ENCODE data around the gene CDCA5. TPM values are rescaled to one million over a fixed set of nuclear protein-coding genes. Genes with fewer than 3 reads are reported as not detected.
"Not testable (repeated sequence)": the region's sequence is repeated elsewhere in the genome, so short reads cannot be mapped to it uniquely, and the experiment has no call there.

CDCA5 gene
- total and polyA plus RNA-seq, 2 donors = 2.2 to 26.8 TPM

DNA sequence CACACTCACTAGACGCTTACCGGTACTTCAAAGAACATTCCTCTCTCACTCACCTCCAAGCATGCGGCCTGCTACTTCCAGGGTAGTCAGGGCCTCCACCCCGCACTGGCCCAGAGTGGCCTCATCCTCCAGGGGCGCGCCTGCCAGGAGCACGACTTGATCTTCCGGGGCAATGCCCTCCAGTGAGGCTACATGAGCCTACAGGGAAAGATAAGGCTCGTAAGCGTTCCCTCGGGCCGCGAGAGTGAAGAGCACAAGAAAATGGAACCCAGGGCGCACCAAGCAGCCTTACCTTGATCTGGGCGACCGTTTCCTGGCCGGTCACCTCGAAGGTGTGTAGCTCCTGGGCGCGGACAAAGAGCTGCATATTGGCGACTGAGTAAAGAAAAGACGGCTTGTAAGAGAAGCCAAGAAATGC, 37.6 kb upstream of the CDCA5 start:
- DNase-seq (ENCODE audit: low read depth in 6 of 9, low spot score in 9 of 9) = no peak
- peaks cover 43 to 59% of the 10 kb centered on the region in 2 donors for H3K36me3 ChIP-seq (ENCODE audit: control insufficient read depth in 2 of 2, insufficient read depth in 2 of 2, low read length in 1 of 2)
- H3K4me1 ChIP-seq (ENCODE audit: control insufficient read depth in 2 of 2, insufficient read depth in 2 of 2, low read length in 2 of 2) = peaks cover 14 to 31% of the 10 kb centered on the region in 2 donors
- 4% methylated on average over 22 of the region's 22 CpGs for WGBS
- H3K27ac ChIP-seq (ENCODE audit: low read depth in 1 of 2, low read length in 1 of 2) = peak overlapping the region; percentile 92 to 93
- H3K27me3 ChIP-seq (ENCODE audit: control insufficient read depth in 2 of 2, insufficient read depth in 1 of 2, low read length in 1 of 2) = no peaks in the 10 kb centered on the region
- peak overlapping the region; percentile 71 to 81 for H3K4me3 ChIP-seq (ENCODE audit: low read length in 2 of 2)
- peaks cover 0 to 3% of the 10 kb centered on the region in 2 donors for H3K9me3 ChIP-seq (ENCODE audit: control insufficient read depth in 2 of 2, insufficient read depth in 1 of 2, low read length in 1 of 2)

DNA sequence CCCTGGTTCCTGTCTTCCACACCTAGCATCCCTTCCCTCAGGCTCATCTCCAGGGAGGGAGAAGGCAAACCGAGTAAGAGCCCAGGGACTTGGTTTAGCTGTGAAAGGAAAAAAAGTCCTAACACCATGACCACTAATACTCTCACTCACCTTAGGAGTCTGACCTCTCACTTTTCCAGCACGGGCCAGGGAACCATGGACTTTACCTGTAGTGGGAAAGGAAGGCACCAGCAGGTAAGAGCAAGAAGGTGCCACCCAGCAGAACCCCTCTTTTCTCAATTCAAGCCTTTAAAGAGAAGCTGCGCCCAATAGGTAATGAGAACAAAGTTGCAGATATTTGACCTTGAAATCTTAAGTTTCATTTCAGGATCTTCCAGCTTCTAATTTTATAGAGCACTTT, 37.0 kb upstream of the CDCA5 start:
- no peak for DNase-seq (ENCODE audit: low read depth in 6 of 9, low spot score in 9 of 9)
- peak overlapping the region in 1 of 2 donors; percentile 92 for H3K27ac ChIP-seq (ENCODE audit: low read depth in 1 of 2, low read length in 1 of 2)
- H3K36me3 ChIP-seq (ENCODE audit: control insufficient read depth in 2 of 2, insufficient read depth in 2 of 2, low read length in 1 of 2) = peaks cover 38 to 59% of the 10 kb centered on the region in 2 donors
- H3K4me3 ChIP-seq (ENCODE audit: low read length in 2 of 2) = peak overlapping the region; percentile 71 to 81
- no peaks in the 10 kb centered on the region for H3K27me3 ChIP-seq (ENCODE audit: control insufficient read depth in 2 of 2, insufficient read depth in 1 of 2, low read length in 1 of 2)
- H3K4me1 ChIP-seq (ENCODE audit: control insufficient read depth in 2 of 2, insufficient read depth in 2 of 2, low read length in 2 of 2) = peaks cover 17 to 38% of the 10 kb centered on the region in 2 donors
- 96% methylated on average over 3 of the region's 3 CpGs for WGBS
- peaks cover 0 to 3% of the 10 kb centered on the region in 2 donors for H3K9me3 ChIP-seq (ENCODE audit: control insufficient read depth in 2 of 2, insufficient read depth in 1 of 2, low read length in 1 of 2)

DNA sequence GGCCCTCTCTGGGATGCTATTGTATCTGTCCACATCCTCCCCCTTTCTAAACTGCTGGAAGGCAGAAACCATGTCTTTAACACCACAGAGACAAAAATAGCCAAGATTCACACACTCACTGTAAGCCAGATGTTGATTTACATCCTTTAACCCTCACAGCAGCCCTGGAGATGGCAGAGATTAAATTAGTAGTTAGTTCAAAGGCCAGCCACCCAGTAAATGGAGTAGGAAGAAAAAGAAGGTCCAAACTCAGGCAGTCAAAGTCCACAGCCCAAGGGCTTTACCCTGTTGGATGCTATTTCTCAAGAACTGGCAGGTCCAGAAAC, 35.8 kb upstream of the CDCA5 start:
- no peak overlapping the region for H3K4me3 ChIP-seq (ENCODE audit: low read length in 2 of 2)
- DNase-seq (ENCODE audit: low read depth in 6 of 9, low spot score in 9 of 9) = no peak
- no peak overlapping the region for H3K27ac ChIP-seq (ENCODE audit: low read depth in 1 of 2, low read length in 1 of 2)
- peaks cover 17 to 45% of the 10 kb centered on the region in 2 donors for H3K4me1 ChIP-seq (ENCODE audit: control insufficient read depth in 2 of 2, insufficient read depth in 2 of 2, low read length in 2 of 2)
- H3K36me3 ChIP-seq (ENCODE audit: control insufficient read depth in 2 of 2, insufficient read depth in 2 of 2, low read length in 1 of 2) = peaks cover 35 to 52% of the 10 kb centered on the region in 2 donors
- H3K9me3 ChIP-seq (ENCODE audit: control insufficient read depth in 2 of 2, insufficient read depth in 1 of 2, low read length in 1 of 2) = peaks cover 0 to 3% of the 10 kb centered on the region in 2 donors
- H3K27me3 ChIP-seq (ENCODE audit: control insufficient read depth in 2 of 2, insufficient read depth in 1 of 2, low read length in 1 of 2) = no peaks in the 10 kb centered on the region

DNA sequence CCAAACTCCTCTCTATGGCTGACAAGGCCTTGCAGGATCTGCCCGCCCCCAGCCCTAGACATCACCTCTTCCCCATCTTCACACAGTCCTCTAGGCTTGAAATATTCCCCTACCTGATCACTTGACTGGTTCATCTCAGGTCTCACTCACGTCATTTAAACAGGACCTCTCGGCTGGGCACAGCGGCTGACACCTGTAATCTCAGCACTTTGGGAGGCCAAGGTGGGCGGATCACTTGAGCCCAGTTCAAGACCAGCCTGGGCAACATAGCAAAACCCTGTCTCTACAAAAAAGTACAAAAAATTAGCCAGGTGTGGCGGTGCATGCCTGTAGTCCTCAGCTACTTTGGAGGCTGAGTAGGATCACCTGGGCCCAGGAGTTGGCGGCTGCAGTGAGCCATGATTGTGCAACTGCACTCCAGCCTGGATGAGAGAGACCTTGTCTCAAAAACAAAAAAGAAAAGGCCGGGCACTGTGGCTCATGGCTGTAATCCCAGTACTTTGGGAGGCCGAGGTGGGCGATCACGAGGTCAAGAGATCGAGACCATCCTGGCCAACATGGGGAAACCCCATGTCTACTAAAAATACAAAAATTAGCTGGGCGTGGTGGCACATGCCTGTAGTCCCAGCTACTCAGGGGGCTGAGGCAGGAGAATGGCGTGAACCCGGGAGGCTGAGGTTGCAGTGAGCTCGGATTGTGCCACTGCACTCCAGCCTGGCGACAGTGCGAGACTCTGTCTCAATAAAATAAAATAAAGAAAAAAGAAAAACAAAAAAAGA, 35.2 kb upstream of the CDCA5 start:
- H3K4me1 ChIP-seq (ENCODE audit: control insufficient read depth in 2 of 2, insufficient read depth in 2 of 2, low read length in 2 of 2) = peaks cover 17 to 45% of the 10 kb centered on the region in 2 donors
- WGBS = 98% methylated on average over 18 of the region's 18 CpGs
- not testable (repeated sequence) for H3K27ac ChIP-seq (ENCODE audit: low read depth in 1 of 2, low read length in 1 of 2)

DNA sequence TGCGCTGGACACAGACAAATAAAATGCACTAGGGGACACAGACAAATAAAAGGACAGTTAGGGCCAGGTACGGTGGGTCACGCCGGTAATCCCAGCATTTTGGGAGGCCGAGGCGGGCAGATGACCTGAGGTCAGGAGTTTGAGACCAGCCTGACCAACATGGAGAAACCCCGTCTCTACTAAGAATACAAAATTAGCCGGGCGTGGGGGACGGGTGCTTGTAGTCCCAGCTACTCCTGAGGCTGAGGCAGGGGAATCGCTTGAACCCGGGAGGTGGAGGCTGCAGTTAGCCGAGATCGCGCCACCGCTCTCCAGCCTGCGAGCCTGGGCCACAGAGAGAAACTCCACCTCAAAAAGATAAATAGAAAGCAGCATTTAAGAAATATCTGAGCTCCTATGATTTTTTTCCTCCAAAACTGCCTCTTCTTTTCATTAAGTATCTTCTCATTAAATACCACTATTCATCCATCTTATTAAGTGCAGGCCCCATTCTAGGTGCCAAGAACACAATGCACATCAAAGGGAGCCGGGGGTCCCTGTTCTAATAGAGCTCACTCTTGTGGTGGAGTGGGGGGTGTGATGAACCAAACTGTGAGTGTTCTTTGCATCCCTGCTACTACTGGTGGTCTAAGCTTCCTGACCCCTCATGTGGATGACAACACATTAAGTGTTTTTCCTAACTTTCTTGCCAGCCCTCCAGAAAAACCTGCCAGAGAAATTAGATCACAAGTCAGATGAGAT, 34.4 kb upstream of the CDCA5 start:
- WGBS = 95% methylated on average over 18 of the region's 18 CpGs
- DNase-seq (ENCODE audit: low read depth in 6 of 9, low spot score in 9 of 9) = no peak
- no peak overlapping the region for H3K4me3 ChIP-seq (ENCODE audit: low read length in 2 of 2)
- H3K36me3 ChIP-seq (ENCODE audit: control insufficient read depth in 2 of 2, insufficient read depth in 2 of 2, low read length in 1 of 2) = peaks cover 30 to 46% of the 10 kb centered on the region in 2 donors
- H3K27me3 ChIP-seq (ENCODE audit: control insufficient read depth in 2 of 2, insufficient read depth in 1 of 2, low read length in 1 of 2) = no peaks in the 10 kb centered on the region
- peaks cover 0 to 3% of the 10 kb centered on the region in 2 donors for H3K9me3 ChIP-seq (ENCODE audit: control insufficient read depth in 2 of 2, insufficient read depth in 1 of 2, low read length in 1 of 2)
- H3K27ac ChIP-seq (ENCODE audit: low read depth in 1 of 2, low read length in 1 of 2) = peak overlapping the region in 1 of 2 donors; percentile 71
- H3K4me1 ChIP-seq (ENCODE audit: control insufficient read depth in 2 of 2, insufficient read depth in 2 of 2, low read length in 2 of 2) = peaks cover 20 to 51% of the 10 kb centered on the region in 2 donors

More for the DNA sequence above, 35.2 kb upstream of the CDCA5 start:
- not testable (repeated sequence) for DNase-seq (ENCODE audit: low read depth in 6 of 9, low spot score in 9 of 9); H3K9me3 ChIP-seq (ENCODE audit: control insufficient read depth in 2 of 2, insufficient read depth in 1 of 2, low read length in 1 of 2); H3K4me3 ChIP-seq (ENCODE audit: low read length in 2 of 2); H3K27me3 ChIP-seq (ENCODE audit: control insufficient read depth in 2 of 2, insufficient read depth in 1 of 2, low read length in 1 of 2)
- peaks cover 30 to 46% of the 10 kb centered on the region in 2 donors for H3K36me3 ChIP-seq (ENCODE audit: control insufficient read depth in 2 of 2, insufficient read depth in 2 of 2, low read length in 1 of 2)

DNA sequence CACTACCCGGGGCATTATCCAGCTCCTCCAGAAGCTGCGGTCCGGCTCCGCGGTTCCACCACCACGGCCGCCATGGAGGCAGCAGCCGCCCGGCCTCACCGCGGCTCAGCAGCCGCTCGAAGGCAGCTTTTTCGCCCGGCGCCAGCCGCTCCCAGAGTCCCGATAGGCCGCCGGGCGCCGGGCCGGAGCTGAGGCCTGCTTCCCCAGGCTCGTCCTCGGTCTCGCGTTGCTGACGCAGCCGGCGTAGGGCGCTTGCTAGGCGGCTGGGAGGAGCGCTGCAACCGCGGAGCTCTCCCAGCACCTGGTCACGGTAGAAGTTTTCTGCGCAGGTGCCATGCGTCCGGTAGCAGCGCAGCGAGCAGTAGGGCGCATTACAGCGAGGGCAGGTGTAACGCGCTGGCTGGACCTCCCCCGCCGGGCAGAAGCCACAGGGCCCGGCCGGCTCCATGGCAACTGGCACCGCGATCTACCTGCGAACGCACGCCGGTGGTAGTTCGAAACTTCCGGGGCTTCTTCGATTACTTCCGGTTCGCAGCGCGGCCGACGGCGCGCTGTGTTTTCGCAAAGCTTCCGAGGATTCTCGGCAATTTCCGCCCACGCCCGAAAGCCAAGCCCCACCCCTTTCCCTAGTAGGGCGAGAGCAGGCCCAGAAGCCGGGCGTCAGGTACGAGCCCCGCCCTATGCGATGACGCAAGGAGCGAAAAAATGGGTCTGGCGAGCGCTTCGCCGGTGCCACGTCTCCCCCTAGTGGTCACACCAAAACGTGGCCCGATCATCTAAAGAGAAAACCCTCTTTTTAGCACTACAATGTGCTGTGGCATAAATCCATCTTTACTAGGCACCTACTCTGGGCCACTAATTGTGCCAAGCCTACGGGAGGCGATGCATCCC, 33.6 kb upstream of the CDCA5 start, which contains the start of gene ZNHIT2:
Gene ZNHIT2, minus strand, starts transcription at position 496 of the 891 bp plus-strand sequence. Its CDS starts 48 bp downstream, at position 448.
- Histone ChIP-seq H3K27me3 (ENCODE audit: control insufficient read depth in 2 of 2, insufficient read depth in 1 of 2, low read length in 1 of 2) (peaks cover 0 to 3% of the 10 kb centered on the region in 2 donors), H3K4me3 (ENCODE audit: low read length in 2 of 2) (peak within 1 kb of the TSS; percentile 71 to 85), H3K4me1 (ENCODE audit: control insufficient read depth in 2 of 2, insufficient read depth in 2 of 2, low read length in 2 of 2) (peaks cover 21 to 50% of the 10 kb centered on the region in 2 donors), H3K9me3 (ENCODE audit: control insufficient read depth in 2 of 2, insufficient read depth in 1 of 2, low read length in 1 of 2) (peaks cover 0 to 9% of the 10 kb centered on the region in 2 donors), H3K36me3 (ENCODE audit: control insufficient read depth in 2 of 2, insufficient read depth in 2 of 2, low read length in 1 of 2) (peaks cover 30 to 46% of the 10 kb centered on the region in 2 donors), H3K27ac (ENCODE audit: low read depth in 1 of 2, low read length in 1 of 2) (peak within 1 kb of the TSS; percentile 91 to 93)
- DNase-seq (ENCODE audit: low read depth in 6 of 9, low spot score in 9 of 9) = peak; percentile 97 to 100 (median 99)
- under 1% methylated on average over 89 of the region's 89 CpGs for WGBS

DNA sequence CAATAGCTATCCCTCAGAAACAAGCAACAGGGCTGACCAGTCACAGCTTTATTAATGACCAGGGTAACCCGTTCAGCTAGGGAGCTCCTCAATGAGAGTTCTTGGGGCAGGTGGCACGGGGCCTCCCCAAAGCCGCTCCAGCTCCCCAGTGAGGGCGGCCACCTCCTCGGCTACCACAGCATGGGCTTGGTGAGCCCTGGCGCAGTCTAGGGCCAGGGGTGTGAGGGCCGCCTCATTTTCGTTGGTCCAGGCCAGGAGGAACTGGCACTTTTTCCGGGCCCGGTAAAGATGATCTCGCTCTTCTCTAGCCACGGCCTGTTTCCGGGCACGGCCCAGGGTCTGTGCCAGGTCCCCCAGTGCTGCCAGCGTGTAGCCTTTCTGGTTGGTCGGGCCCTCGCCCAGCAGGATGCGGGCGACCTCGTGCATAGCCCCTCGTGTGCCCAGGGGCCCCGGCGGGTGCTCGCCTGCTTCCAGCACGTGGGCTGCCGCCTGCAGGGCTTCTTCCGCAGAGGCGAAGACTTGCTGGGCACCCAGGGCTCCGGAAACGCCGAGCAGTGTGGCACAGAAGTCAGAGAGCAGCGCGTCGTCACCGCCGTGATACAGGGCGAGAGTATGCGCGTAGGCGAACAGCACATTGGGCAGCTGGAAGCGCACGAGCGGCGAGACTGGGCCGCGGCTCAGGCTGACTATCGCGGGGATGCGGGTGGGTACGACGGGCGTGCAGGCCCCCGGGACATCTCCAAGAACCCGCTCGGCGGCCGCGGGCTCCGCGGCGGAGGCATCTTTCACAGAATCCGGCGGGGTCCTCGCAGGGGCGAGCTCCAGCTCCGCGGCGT, 32.7 kb upstream of the CDCA5 start:
- Histone ChIP-seq H3K4me3 (ENCODE audit: low read length in 2 of 2) (peak overlapping the region; percentile 71 to 85), H3K27me3 (ENCODE audit: control insufficient read depth in 2 of 2, insufficient read depth in 1 of 2, low read length in 1 of 2) (peaks cover 0 to 3% of the 10 kb centered on the region in 2 donors), H3K9me3 (ENCODE audit: control insufficient read depth in 2 of 2, insufficient read depth in 1 of 2, low read length in 1 of 2) (peaks cover 0 to 12% of the 10 kb centered on the region in 2 donors), H3K27ac (ENCODE audit: low read depth in 1 of 2, low read length in 1 of 2) (peak overlapping the region; percentile 91 to 93), H3K36me3 (ENCODE audit: control insufficient read depth in 2 of 2, insufficient read depth in 2 of 2, low read length in 1 of 2) (peaks cover 30 to 45% of the 10 kb centered on the region in 2 donors), H3K4me1 (ENCODE audit: control insufficient read depth in 2 of 2, insufficient read depth in 2 of 2, low read length in 2 of 2) (peaks cover 25 to 57% of the 10 kb centered on the region in 2 donors)
- peak in 3 of 9 donors; percentile 44 to 68 (median 60) for DNase-seq (ENCODE audit: low read depth in 6 of 9, low spot score in 9 of 9)
- WGBS = 28% methylated on average over 68 of the region's 68 CpGs
